Left lobe of liver (tissue), 2 donors: ENCODE results near the gene DNAJB12. TPM values are rescaled to one million over a fixed set of nuclear protein-coding genes. Genes with fewer than 3 reads are reported as not detected.
"Not testable (repeated sequence)": the region's sequence is repeated elsewhere in the genome, so short reads cannot be mapped to it uniquely, and the experiment has no call there.

Experiments used
- ATAC-seq: fragments of 200-7000 bp; cut with Tn5 transposase; one replicate; pipeline ENCODE4 v1.9.1; 2020; ENCODE audit warnings: mild to moderate bottlenecking, moderate library complexity
- DNase-seq: peaks from one replicate; pipeline ENCODE4 v3.0.0-alpha.2; 2020; ENCODE audit warnings: low spot score
- total RNA-seq: library from RNA; stranded (reverse); gene quantifications from one replicate; pipeline ENCODE4 v1.2.1, GENCODE V29; 2021
- donor health status: DM: no; HTN: no; CAD: no; lungs with moderate emphysema.
- donor health status: DM: no; HTN: yes; CAD: no.

The DNAJB12 gene
- total RNA-seq, 1 donor from 2014 or later: 20.4 TPM

- DNase-seq (no peak), ATAC-seq (no peak)
Measured at GRCh38 chr10:72318418-72319262, 36.1 kb downstream of the DNAJB12 start.

GRCh38 chr10:72316748-72317435 lies 37.8 kb downstream of the DNAJB12 start:
- ATAC-seq (peak; percentile 16), DNase-seq (peak; percentile 84)

- DNase-seq (no peak), ATAC-seq (no peak)
Measured at GRCh38 chr10:72316386-72316700, 38.4 kb downstream of the DNAJB12 start.

DNA sequence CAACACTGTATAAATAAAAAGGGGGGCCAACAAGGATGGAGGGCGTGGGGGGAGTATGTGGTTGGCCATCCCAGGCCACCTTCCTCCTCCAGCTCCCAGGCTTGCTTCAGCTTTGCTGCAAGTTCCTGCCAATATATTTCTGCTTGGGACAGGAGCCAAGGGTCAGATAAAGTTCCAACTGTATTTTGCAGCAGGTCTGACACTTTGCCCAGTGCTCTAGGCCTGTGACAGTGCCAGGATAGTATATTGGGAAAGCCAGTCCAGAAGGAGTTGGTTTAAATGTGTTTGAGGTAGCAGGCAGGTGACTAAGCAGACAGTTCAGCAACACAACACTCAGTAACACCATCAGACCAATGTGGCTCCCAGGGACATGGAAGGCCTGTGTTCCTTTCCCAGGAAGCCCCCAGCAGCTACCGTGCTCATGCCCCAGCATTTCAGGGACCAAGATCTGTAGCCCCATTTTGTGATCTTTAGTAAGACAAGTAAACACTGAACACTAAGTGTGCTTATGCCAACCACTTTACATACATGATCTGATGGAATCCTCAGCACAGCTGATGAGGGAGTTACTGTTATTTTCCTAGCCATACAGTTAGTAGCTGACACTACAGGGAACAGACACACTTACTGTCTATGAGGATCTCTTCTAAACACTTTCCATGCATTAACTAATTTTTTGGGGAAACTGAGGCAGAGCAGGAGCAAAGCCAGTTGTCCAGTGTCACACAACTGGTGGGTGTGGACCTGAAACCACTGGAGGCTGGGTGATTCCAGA lies 38.9 kb downstream of the DNAJB12 start:
- peak; percentile 61 for ATAC-seq
- DNase-seq: peak; percentile 90

DNA sequence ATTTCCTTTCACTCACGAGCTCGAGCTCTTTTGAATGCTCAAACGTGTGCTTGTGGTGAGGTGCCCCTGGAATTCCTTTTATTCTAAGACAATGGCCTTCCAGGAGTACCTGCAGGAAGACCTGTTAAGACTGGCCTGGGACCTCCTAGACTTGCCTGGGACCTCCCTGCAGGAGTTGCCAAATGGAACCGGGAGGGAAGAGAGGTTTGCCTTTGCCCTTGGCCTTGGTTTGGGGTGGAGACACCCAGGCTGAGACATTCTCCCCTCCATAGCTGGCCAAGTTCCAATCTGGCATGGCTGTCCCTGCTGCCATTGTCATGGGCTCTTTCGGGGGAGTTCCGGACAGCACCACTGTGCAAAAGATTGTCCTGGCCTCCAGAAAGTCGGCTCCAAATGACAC lies 39.7 kb downstream of the DNAJB12 start:
- no peak for DNase-seq

DNA sequence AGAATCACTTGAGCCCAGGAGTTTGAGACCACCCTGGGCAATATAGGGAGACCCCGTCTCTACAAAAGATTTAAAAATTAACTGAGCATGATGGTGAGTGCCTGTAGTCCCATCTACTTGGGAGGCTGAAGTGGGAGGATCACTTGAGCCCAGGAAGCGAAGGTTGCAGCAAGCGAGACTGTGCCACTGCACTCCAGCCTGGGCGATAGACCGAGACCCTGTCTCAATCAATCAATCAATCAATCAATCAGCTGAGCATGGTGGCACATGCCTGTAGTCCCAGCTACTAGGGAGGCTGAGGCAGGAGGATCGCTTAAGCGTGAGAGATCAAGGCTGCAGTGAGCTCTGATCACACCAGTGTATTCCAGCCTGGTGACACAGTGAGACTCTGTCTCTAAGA lies 40.5 kb downstream of the DNAJB12 start:
- ATAC-seq: no peak
- no peak for DNase-seq

More for the DNA sequence above, 39.7 kb downstream of the DNAJB12 start:
- ATAC-seq: no peak

DNA sequence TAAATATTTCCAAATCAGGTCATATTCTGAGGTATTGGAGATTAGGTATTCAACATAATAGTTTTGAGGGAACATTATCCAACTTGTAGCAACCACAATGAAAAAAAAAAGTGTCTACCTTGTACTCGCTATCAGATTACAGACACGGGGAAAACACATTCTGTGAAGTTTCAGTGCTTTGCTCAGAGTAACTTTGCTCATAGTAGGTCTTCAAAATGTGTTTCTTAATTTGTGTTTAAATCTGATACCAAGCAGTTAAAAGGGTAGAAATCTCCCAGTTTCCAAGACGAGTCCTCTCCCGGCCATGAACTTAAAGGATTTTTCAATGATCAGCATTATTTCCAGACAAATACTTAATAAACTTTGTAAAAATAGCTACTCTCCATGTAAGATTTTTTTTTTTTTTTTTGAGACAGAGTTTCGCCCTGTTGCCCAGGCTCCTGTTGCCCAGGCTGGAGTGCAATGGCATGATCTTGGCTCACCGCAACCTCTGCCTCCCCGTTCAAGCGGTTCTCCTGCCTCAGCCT lies 41.8 kb downstream of the DNAJB12 start:
- ATAC-seq (no peak), DNase-seq (no peak)

- ATAC-seq: no peak
Measured at GRCh38 chr10:72311667-72312066, 43.1 kb downstream of the DNAJB12 start.

DNA sequence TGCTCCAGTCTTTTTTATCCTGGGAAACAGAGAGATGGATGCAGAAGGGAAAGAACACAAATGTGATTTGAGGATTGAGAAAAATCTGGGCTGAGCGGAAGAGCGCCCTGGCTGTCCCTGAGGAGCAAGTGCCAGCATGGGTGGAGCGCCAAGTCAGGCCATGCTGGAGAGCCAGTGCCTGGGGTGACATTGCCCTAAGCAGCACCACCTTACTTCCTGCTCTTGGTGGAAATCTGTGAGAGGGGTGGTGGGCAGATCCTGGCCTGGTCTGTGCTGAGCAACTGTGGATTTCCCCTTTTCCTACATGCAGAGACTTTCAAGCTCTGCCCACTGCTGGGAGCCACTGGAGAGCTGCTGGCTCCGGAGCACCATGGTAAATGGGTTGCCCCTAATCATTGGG lies 44.1 kb downstream of the DNAJB12 start:
- ATAC-seq (peak; percentile 75), DNase-seq (no peak)

More at GRCh38 chr10:72311667-72312066, 43.1 kb downstream of the DNAJB12 start:
- DNase-seq: no peak

DNA sequence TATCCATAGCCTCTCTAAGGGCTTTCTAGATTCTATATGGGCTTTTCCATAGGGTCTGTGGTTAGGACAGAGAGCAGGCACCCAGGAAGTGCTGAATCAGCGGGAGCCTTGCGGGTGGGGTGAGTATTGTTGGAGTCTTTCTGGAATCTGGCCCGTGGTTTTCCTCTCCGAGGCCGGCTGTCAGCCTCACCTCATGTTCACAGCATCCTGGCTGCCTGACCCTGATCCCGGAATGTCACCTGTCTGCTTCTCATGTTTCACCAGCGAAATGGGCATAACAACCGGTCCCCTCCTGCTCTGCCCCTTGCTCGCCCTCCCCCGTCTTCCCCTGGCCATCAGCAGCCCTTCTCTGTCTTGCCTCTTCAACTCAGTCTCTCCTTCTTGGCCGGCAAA lies 44.5 kb downstream of the DNAJB12 start:
- ATAC-seq (no peak), DNase-seq (no peak)

DNA sequence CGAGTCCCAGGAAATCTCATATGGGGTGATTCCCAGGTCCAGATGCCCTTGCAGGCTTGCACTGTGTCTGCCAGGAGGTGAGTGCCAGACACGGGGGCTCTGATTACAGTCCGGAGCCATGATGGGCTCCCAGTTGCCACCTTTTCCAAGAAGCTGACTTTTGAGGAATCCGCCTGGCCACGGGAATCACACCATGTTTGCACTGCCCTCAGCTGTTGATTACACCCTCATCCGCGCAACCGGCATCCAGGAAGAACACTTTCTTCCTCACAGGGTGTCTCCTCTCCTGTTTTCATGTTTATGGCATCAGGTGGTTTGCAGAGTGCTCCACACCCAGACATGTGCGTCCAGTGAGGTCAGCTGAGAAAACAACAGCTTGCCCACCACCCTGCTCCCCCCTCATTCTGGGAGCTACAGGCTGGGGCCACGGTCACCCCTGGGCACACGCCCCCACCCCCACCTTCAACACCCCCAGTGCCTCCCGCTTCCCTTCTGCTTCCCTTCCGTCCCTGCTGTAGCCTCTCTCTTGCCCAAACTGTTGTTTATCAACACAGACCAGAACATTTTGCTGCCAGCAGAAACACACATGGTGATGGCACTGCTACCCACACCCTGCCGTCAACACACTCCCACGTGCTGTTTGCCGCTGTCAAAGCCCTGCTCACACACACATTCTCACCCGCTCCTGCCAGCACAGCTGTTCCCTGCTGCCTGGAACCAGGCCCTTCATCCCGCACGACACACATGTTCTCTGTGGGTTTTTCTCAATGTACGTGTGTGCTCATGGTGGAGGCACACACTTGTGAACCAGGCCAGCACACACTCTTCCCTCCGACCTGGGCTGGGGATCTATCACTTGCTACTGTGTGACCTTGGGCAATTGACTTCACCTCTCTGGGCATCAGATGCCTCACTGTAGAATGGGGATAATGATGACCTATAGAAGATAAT lies 45.2 kb downstream of the DNAJB12 start:
- ATAC-seq: peak; percentile 75
- DNase-seq: peak; percentile 73

GRCh38 chr10:72308320-72308987 lies 46.3 kb downstream of the DNAJB12 start:
- DNase-seq (peak; percentile 74), ATAC-seq (peak; percentile 45)

DNA sequence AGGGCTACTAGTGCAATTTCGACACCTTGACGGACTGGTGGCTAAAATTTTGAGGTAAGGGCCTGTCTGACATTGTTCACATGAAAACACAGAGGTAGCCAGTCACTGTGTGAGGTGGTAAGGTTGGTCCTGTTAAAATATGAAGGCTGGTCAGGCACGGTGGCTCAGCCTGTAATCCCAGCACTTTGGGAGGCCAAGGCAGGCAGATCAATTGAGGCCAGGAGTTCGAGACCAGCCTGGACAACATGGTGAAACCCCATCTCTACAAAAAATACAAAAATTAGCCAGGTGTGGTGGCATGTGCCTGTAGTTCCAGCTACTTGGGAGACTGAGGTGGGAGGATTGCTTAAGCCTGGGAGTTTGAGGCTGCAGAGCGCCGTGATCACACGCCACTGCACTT lies 47.0 kb downstream of the DNAJB12 start:
- ATAC-seq, DNase-seq: not testable (repeated sequence)

DNA sequence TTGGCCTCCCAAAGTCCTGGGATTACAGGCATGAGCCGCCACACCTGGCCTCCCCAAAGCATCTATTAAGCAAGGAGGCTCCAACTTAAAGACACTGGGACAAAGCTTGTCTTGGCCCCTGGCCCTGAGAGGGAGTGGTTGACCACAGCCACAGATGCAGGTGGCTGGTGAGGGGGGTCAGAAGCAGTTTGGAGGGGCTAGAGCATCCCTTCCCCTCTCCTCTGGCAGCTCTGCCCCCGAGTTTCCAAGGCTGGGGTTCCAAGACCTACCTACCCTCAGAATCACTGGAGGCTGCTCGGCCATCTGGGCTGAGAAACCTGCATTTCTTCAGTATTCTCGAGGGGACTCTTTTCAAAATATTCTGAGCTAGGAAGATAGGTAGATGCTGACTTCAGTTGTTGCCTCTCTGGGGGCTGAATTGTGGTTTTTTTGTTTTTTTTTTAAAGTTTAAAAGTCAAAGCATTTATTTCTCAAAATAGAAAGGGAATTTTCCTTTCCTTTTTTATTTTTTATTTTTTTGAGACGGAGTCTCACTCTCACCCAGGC lies 48.4 kb downstream of the DNAJB12 start:
- no peak for DNase-seq
- no peak for ATAC-seq

DNA sequence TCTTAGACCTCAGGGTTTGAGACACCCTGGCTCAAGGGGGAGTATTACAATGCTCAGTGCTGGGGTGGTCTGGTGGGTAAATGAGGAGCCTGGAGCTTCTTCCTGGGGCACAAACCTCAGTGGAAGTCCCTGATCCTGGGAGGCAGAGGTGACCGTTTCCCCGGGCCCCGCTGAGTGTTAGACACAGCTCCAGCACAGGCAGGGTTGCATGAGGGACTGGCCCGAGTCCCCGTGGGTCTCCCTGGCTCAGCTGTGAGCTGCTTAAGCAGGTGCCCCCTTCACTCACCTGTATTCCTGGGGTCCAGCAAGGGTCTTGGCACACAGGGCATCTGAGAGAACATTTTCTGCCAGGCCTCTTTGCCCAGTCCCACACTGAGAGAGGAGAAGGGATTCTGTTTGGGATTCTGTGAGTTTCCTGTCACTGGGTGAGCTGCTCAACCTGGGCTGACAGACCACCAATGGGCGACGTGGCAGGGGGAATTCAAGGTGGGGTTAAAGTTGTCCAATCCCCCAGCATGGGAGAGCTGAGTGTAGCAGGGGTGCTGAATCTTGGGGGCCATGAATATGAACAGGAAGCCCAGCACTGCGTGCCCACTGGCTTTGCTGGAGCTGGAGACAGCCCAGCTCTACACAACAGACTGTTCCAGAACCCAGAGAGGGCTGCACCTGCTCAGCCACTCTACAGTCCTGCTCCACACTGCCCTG lies 51.1 kb downstream of the DNAJB12 start:
- ATAC-seq (no peak), DNase-seq (no peak)

DNA sequence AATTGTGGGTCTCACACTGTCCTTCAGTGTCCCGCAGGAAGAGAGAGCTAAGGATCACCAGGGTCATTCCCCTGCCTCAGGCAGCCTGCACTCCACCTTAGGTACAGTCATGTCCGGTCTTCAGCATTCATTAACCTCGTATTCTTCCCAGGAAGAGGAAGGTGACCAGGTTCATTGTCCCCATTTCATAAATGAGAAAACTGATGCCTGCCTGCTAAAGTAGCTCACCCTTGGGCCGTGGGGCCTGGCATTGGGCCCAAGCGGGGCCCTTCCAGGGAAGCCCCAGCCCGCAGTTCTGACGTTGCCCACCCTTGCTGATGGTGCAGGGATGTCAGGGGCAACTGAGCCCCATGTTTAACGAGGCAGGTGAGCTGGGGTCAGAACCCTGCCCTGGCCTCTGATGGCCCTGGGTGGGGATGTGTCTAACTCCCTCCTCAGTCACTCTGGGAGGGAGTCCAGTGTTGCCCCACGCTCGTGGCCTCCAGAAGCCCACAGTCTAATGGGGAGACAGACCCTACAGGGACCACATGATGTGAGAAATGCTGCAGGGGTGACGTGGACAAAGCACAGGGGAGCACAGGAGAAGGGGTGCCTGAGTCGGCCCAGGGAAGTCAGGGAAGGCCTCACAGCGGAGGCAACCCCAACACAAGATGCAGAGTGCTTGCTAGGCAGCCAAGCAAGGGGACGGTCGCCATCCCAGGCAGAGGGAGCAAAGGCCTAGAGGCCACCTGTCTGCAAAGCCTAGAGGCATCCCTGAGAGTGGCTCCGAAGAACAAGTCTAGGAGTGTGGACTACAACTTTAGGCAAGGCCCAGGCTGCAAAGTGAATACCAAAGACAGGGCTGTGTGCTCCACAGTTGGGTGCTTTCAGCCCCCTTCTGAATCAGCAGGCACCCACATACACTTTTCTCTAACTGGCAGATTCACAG lies 55.9 kb downstream of the DNAJB12 start:
- DNase-seq (no peak), ATAC-seq (no peak)

DNA sequence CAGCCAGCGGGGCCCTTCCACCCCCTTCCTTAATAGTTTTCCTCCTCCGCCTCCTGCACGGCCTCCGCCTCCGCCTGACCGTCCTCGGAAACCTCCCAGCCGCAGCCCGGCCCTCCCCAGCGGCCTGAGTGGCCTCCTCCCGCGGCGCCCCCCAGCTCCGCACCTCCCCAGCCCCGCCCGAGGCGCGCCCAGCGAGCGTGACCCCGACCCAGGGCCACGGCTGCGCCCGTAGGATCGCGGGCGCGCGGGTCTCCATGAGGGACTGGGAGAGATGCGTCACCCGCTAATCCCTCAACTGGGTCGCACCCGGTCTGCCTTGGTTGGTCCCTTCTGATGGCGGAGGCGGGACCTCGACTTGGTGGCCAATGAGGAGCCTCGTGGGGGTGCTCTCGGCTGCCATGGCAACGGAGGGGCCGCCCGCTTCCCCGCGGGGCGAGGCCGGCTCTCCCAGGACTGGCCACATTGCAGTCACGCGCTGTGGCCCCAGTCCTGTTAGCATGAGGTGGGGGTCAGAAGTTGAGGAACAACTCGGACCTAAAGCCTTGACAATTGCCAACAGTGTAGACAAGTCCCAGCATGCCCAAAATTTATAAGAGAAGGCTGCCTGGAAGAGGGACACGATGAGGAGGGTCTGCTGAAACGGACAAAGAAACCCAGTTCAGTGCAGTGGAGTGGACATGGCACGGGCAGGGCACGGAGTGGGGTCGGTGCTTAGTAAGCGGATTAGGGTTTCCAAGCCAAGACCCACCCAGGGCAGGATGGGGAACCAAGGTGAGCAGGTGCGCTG lies 56.7 kb downstream of the DNAJB12 start:
- peak; percentile 88 for DNase-seq
- ATAC-seq: peak; percentile 93
